Cardiac muscle cell (in vitro differentiated cells and primary cell): ENCODE data around the gene ERFL. TPM values are rescaled to one million over a fixed set of nuclear protein-coding genes. Genes with fewer than 3 reads are reported as not detected.

Source experiments
- DNase-seq, 2 donors: peaks; one replicate each; pipeline versions ENCODE4 v3.0.0 to v3.0.0-alpha.2; 2010 to 2017; ENCODE audit warnings: low read depth in 1 of 2, low spot score in 1 of 2
- H3K27ac ChIP-seq: fragments of 200-600 bp; sonication (generic); 2 replicates; pipeline ENCODE4 v1.5.1; 2016
- H3K27me3 ChIP-seq: fragments of 200-600 bp; sonication (generic); 2 replicates; pipeline ENCODE4 v1.6.0; 2016; ENCODE audit warnings: control low read depth
- H3K36me3 ChIP-seq: fragments of 200-600 bp; sonication (generic); 2 replicates; pipeline ENCODE4 v1.5.1; 2016; ENCODE audit warnings: control low read depth
- H3K4me1 ChIP-seq: fragments of 200-600 bp; sonication (generic); 2 replicates; pipeline ENCODE4 v1.8.1; 2017; ENCODE audit warnings: low read depth, mild to moderate bottlenecking, mixed run types
- H3K4me3 ChIP-seq: fragments of 200-600 bp; sonication (generic); 2 replicates; pipeline ENCODE4 v1.5.1; 2016; ENCODE audit warnings: mild to moderate bottlenecking
- H3K9me3 ChIP-seq: fragments of 200-600 bp; sonication (generic); 2 replicates; pipeline ENCODE4 v1.5.1; 2017; ENCODE audit warnings: low read depth, mild to moderate bottlenecking, control low read depth
- CTCF ChIP-seq: IDR thresholded peaks from 2 replicates; pipeline ENCODE4 v1.5.1; 2012; ENCODE audit warnings: low read depth, mild to moderate bottlenecking, low read length
- polyA plus RNA-seq: library from polyadenylated mRNA; unstranded; fragments of >200 nt; fragmentation: Nextera tagmentation; extraction: Ambion mirVana; gene quantifications from 2 replicates; pipeline ENCODE4 v1.2.1, GENCODE V29; 2016
- total RNA-seq: library from RNA; depleted of rRNA; stranded (reverse); fragments of >200 nt; gene quantifications from 2 replicates; pipeline ENCODE4 v1.2.3, GENCODE V29; 2016

Gene ERFL
- total and polyA plus RNA-seq, 2 experiments from 2014 or later: 0.06 to 1.0 TPM

- peaks cover 85% of the 10 kb centered on the region for H3K27me3 ChIP-seq
- H3K9me3 ChIP-seq: no peaks in the 10 kb centered on the region
- H3K4me3 ChIP-seq: no peak overlapping the region
- TF ChIP-seq CTCF: no peak
- H3K4me1 ChIP-seq: no peaks in the 10 kb centered on the region
- H3K27ac ChIP-seq: no peak overlapping the region
- no peak for DNase-seq
- no peaks in the 10 kb centered on the region for H3K36me3 ChIP-seq
These were observed 16.1 kb downstream of the ERFL start for GRCh38 chr19:41911889-41912731.

GRCh38 chr19:41910992-41911888 is 17.0 kb downstream of the ERFL start:
- Histone ChIP-seq H3K27me3 (peaks cover 76% of the 10 kb centered on the region), H3K4me3 (no peak overlapping the region), H3K4me1 (no peaks in the 10 kb centered on the region), H3K9me3 (no peaks in the 10 kb centered on the region), H3K36me3 (no peaks in the 10 kb centered on the region), H3K27ac (no peak overlapping the region)
- TF ChIP-seq CTCF: no peak
- DNase-seq: no peak

- no peak for TF ChIP-seq CTCF
- peaks cover 68% of the 10 kb centered on the region for H3K27me3 ChIP-seq
These were observed 17.8 kb downstream of the ERFL start for GRCh38 chr19:41910240-41910991.

GRCh38 chr19:41909706-41910105 is 18.5 kb downstream of the ERFL start:
- TF ChIP-seq CTCF: no peak
- no peaks in the 10 kb centered on the region for H3K9me3 ChIP-seq
- H3K4me3 ChIP-seq: no peak overlapping the region
- no peak for DNase-seq
- no peaks in the 10 kb centered on the region for H3K36me3 ChIP-seq
- H3K4me1 ChIP-seq: no peaks in the 10 kb centered on the region
- peaks cover 61% of the 10 kb centered on the region for H3K27me3 ChIP-seq
- H3K27ac ChIP-seq: no peak overlapping the region

More at GRCh38 chr19:41910240-41910991, 17.8 kb downstream of the ERFL start:
- Histone ChIP-seq H3K36me3 (no peaks in the 10 kb centered on the region), H3K4me3 (no peak overlapping the region), H3K4me1 (no peaks in the 10 kb centered on the region), H3K27ac (no peak overlapping the region), H3K9me3 (no peaks in the 10 kb centered on the region)
- no peak for DNase-seq
